ENCODE measurements around the gene CLDN17. TPM values are rescaled to one million over a fixed set of nuclear protein-coding genes. Genes with fewer than 3 reads are reported as not detected.

Gene CLDN17
- total RNA-seq, 2 experiments from 2014 or later: not detected

Other genes starting within 250 kb of the CLDN17 start
- not detected for gene GRIK1, start 226.8 kb downstream of the CLDN17 start, total RNA-seq
- not detected for gene CLDN8, start 49.3 kb upstream of the CLDN17 start, total RNA-seq
- not detected for gene KRTAP24-1, start 116.1 kb upstream of the CLDN17 start, total RNA-seq
- not detected for gene KRTAP25-1, start 122.7 kb upstream of the CLDN17 start, total RNA-seq
- gene KRTAP26-1, start 153.5 kb upstream of the CLDN17 start, total RNA-seq: not detected
- not detected for gene KRTAP27-1, start 170.9 kb upstream of the CLDN17 start, total RNA-seq
- gene KRTAP23-1, start 181.8 kb upstream of the CLDN17 start, total RNA-seq: not detected
- not detected for gene KRTAP13-2, start 205.5 kb upstream of the CLDN17 start, total RNA-seq
- not detected for gene KRTAP13-1, start 229.2 kb upstream of the CLDN17 start, total RNA-seq